Measurements from ENCODE around the gene CPEB4. TPM values are rescaled to one million over a fixed set of nuclear protein-coding genes. Genes with fewer than 3 reads are reported as not detected.
A peak's percentile ranks its signal among the peaks of the same experiment; 100 is the strongest.

Gene CPEB4
- total RNA-seq, 1 donor from 2014 or later: 19.5 TPM

DNA sequence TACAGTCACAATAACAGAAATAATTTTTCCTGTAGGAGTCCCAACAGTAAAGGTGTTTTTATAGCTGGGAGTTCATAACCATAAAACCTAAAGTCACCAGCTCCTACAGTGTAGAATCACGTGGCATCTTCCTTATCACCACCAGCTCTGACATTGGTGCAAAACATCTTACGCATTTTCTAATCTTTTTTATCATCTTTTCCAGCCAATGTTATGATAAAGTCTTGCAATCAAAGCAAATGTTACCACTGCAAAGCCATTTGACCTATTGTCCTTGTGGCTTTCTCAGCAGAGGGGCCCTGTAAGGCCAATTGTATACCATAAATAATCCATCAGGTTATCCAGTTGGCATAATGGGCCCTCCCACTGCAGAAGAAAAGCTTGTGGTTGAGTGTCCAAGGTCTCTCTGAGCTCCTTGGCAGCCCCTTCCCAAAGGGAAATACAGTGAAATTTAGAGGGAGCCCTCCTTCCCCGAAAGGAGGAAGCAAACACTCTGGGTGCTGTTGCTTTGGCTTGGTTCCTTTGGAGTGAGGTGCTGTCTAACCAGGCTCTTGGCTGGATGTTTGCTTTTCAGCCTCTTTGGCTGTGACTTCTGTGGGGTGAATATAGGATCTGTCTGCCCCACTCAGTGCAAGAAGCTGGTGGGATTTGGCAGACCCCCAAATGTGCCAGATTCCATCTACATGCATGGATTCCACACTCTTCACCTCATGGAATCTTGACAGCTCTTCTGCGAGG, 29.3 kb upstream of the CPEB4 start:
- Mint-ChIP-seq H3K9me3 (ENCODE audit: unreplicated experiment) (peaks cover 4% of the 10 kb centered on the region), H3K27ac (ENCODE audit: unreplicated experiment) (no peak overlapping the region), H3K27me3 (ENCODE audit: unreplicated experiment) (peaks cover 2% of the 10 kb centered on the region), H3K4me3 (ENCODE audit: unreplicated experiment) (no peak overlapping the region), H3K36me3 (ENCODE audit: low read depth, unreplicated experiment) (no peaks in the 10 kb centered on the region), H3K4me1 (ENCODE audit: unreplicated experiment) (peaks cover 21% of the 10 kb centered on the region)
- no peak for DNase-seq (ENCODE audit: low spot score)
- TF ChIP-seq, protein P1, sequence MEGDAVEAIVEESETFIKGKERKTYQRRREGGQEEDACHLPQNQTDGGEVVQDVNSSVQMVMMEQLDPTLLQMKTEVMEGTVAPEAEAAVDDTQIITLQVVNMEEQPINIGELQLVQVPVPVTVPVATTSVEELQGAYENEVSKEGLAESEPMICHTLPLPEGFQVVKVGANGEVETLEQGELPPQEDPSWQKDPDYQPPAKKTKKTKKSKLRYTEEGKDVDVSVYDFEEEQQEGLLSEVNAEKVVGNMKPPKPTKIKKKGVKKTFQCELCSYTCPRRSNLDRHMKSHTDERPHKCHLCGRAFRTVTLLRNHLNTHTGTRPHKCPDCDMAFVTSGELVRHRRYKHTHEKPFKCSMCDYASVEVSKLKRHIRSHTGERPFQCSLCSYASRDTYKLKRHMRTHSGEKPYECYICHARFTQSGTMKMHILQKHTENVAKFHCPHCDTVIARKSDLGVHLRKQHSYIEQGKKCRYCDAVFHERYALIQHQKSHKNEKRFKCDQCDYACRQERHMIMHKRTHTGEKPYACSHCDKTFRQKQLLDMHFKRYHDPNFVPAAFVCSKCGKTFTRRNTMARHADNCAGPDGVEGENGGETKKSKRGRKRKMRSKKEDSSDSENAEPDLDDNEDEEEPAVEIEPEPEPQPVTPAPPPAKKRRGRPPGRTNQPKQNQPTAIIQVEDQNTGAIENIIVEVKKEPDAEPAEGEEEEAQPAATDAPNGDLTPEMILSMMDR (IDR thresholded peaks at IDR 0.05; ENCODE audit: unreplicated experiment): no peak

DNA sequence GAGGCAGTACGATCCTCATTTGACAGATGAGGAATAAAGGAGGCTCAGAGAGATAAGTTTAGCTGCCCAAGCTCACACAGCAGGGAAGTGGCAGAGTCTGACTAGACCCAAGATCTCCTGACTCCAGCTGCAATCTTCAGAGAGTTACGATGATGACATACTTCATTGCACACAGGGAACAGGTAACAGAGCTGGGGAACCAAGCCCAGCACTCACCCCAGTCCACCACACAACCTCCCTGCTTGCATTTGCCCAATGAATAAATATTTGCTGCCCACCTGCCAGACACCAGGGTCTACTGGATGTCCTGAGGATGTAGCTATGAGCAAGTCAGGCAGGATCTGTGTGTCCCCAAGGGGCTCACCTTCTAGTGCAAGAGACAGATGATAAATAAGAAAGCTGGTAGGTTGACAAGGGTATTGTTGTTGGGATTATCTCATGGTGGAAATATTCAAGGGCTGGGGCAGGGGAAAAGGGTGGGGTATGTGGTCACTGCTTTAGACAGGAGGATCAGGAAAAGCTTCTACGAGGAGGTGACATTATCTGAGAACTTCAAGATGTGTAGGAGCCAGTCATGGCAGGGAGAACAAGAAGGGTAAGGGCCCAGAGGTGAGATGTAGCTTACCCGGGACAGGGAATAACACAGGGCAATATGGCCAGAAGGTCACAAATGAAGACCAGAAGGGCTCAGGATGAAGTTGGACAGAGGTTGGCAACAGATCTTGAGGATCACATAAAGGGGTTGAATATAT, 28.6 kb upstream of the CPEB4 start:
- Mint-ChIP-seq H3K27me3 (ENCODE audit: unreplicated experiment) (peaks cover 2% of the 10 kb centered on the region), H3K9me3 (ENCODE audit: unreplicated experiment) (peaks cover 4% of the 10 kb centered on the region), H3K4me3 (ENCODE audit: unreplicated experiment) (no peak overlapping the region)

DNA sequence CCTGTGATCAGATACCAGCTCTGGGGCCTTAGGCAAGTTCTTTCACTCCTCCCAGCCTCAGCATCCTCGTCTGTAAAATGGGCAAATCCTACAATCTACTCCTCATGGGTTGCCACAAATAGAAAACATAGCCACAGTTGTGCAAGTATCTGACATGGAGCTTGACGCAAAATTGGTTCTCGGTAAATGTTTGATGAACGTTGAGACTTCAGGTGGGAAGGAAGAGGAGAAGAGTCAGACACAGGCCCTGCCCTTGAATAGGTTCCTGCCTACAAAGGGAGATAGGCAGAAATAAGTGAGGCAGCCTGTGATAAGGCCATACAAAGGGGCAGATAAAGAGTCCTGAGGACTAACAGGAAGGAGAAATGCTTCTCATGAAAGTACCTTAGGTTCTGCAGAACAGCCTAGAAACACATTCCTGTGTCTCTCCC, 26.1 kb upstream of the CPEB4 start:
- TF ChIP-seq, protein P1 (IDR thresholded peaks at IDR 0.05; ENCODE audit: unreplicated experiment): no peak
- no peak overlapping the region for H3K4me3 Mint-ChIP-seq (ENCODE audit: unreplicated experiment)
- no peaks in the 10 kb centered on the region for H3K27me3 Mint-ChIP-seq (ENCODE audit: unreplicated experiment)
- H3K9me3 Mint-ChIP-seq (ENCODE audit: unreplicated experiment): no peaks in the 10 kb centered on the region
- DNase-seq (ENCODE audit: low spot score): no peak
- H3K4me1 Mint-ChIP-seq (ENCODE audit: unreplicated experiment): peaks cover 28% of the 10 kb centered on the region
- peaks cover 3% of the 10 kb centered on the region for H3K36me3 Mint-ChIP-seq (ENCODE audit: low read depth, unreplicated experiment)
- no peak overlapping the region for H3K27ac Mint-ChIP-seq (ENCODE audit: unreplicated experiment)

More for the DNA sequence above, 28.6 kb upstream of the CPEB4 start:
- TF ChIP-seq, protein P1 (IDR thresholded peaks at IDR 0.05; ENCODE audit: unreplicated experiment): no peak
- no peak for DNase-seq (ENCODE audit: low spot score)
- Mint-ChIP-seq H3K27ac (ENCODE audit: unreplicated experiment) (peak overlapping the region; percentile 44), H3K4me1 (ENCODE audit: unreplicated experiment) (peaks cover 21% of the 10 kb centered on the region), H3K36me3 (ENCODE audit: low read depth, unreplicated experiment) (no peaks in the 10 kb centered on the region)

- Mint-ChIP-seq H3K27ac (ENCODE audit: unreplicated experiment) (no peak overlapping the region), H3K4me3 (ENCODE audit: unreplicated experiment) (no peak overlapping the region), H3K27me3 (ENCODE audit: unreplicated experiment) (peaks cover 5% of the 10 kb centered on the region), H3K9me3 (ENCODE audit: unreplicated experiment) (no peaks in the 10 kb centered on the region), H3K4me1 (ENCODE audit: unreplicated experiment) (peaks cover 30% of the 10 kb centered on the region), H3K36me3 (ENCODE audit: low read depth, unreplicated experiment) (peaks cover 3% of the 10 kb centered on the region)
- DNase-seq (ENCODE audit: low spot score): no peak
- TF ChIP-seq, protein P1 (IDR thresholded peaks at IDR 0.05; ENCODE audit: unreplicated experiment): no peak
These were observed 24.8 kb upstream of the CPEB4 start for GRCh38 chr5:173863359-173863758.

Data from endothelial cell (in vitro differentiated cells).